Heart left ventricle (tissue), 13 donors: ENCODE measurements around the gene TAAR9.

Experiments used
- POLR2A ChIP-seq, 2 donors: fragments of 450-650 bp; IDR thresholded peaks; one replicate each; pipeline ENCODE4 v1.6.1; 2017; ENCODE audit warnings: antibody characterized with exemption in 2 of 2, mild to moderate bottlenecking in 2 of 2, moderate library complexity in 2 of 2
- TF ChIP-seq, protein P1 (sequence below), 12 donors: fragments of 200-600 bp; sonication (generic) in 4 of 12; IDR thresholded peaks; one replicate each; pipeline versions ENCODE4 v1.5.0 to v1.8.0; 2018 to 2022; ENCODE audit warnings: antibody characterized with exemption in 12 of 12, mild to moderate bottlenecking in 5 of 12
- donor health status: ischemic (EF 13 %, LVEDD 7.1; RV severe dilation, severe dysfunction).
- donor health status: DM: no; HTN: yes; CAD: no.
- donor health status: DM: no; HTN: no; CAD: no.
- donor health status: ischemic (EF 25% LVEDD 6.9; RV normal size, moderate dysfunction).
- donor health status: ischemic (EF 25% LVEDD 5.7; RV mildly dilated, moderate dysfunction).
- donor health status: ischemic (EF 35%, LVEDD 5.7; RV mildly dilated, moderate dysfunction).
- donor health status: nonischemic (EF 11% LVEDD 7.7; RV severe dilation, severe dysfunction).
- donor health status: DM: yes; HTN: yes; CAD: no.
- donor health status: PGD.
- donor health status: ischemic (EF 29% LVEDD 5.4; RV normal size, mild dysfunction).
- donor health status: nonischemic (EF 23%, LVEDD 6.1; RV moderate dilation, normal function).

DNA sequence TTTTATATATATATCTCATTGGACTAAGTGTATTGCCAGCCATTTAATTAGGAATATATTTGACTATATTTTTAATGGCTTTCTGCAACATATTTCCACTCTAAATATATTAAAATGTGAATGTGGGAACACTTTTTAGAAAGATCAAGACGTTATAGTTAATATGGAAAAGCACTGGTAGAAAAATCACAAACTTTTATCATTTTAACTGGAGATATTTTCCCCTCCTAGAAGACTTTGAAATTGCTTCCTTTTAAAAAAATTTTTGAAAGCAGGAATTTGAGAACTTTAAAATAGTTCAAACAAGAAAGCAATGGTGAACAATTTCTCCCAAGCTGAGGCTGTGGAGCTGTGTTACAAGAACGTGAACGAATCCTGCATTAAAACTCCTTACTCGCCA is at the start of gene TAAR9:
- TF ChIP-seq, protein P1, sequence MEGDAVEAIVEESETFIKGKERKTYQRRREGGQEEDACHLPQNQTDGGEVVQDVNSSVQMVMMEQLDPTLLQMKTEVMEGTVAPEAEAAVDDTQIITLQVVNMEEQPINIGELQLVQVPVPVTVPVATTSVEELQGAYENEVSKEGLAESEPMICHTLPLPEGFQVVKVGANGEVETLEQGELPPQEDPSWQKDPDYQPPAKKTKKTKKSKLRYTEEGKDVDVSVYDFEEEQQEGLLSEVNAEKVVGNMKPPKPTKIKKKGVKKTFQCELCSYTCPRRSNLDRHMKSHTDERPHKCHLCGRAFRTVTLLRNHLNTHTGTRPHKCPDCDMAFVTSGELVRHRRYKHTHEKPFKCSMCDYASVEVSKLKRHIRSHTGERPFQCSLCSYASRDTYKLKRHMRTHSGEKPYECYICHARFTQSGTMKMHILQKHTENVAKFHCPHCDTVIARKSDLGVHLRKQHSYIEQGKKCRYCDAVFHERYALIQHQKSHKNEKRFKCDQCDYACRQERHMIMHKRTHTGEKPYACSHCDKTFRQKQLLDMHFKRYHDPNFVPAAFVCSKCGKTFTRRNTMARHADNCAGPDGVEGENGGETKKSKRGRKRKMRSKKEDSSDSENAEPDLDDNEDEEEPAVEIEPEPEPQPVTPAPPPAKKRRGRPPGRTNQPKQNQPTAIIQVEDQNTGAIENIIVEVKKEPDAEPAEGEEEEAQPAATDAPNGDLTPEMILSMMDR (IDR thresholded peaks at IDR 0.05), result no peak
- no peak for TF ChIP-seq POLR2A (IDR thresholded peaks at IDR 0.05)
